DND-41 (cell line): ENCODE data around the gene EML1.

ENCODE experiments used
- ATAC-seq: fragments of 200-7000 bp; cut with Tn5 transposase; 3 replicates; pipeline ENCODE4 v1.9.1; 2021; ENCODE audit warnings: low read depth; ENCODE audit not compliant: insufficient read depth
- DNase-seq: peaks from one replicate; pipeline ENCODE4 v3.0.0-alpha.2; 2020
- H2AFZ ChIP-seq: 2 replicates; pipeline ENCODE4 v1.6.0; 2012; ENCODE audit warnings: low read depth, low read length
- H3K27ac ChIP-seq: 2 replicates; pipeline ENCODE4 v1.5.1; 2012; ENCODE audit warnings: low read length, inconsistent platforms
- H3K27me3 ChIP-seq: fragments of 200-600 bp; sonication (generic); 2 replicates; pipeline ENCODE4 v1.6.0; 2012; ENCODE audit warnings: low read length, mild to moderate bottlenecking, inconsistent platforms; ENCODE audit not compliant: insufficient read depth, poor library complexity
- H3K36me3 ChIP-seq: 2 replicates; pipeline ENCODE4 v1.5.1; 2012; ENCODE audit warnings: low read length, inconsistent platforms; ENCODE audit not compliant: insufficient read depth
- H3K4me1 ChIP-seq: 2 replicates; pipeline ENCODE4 v1.5.1; 2012; ENCODE audit warnings: mild to moderate bottlenecking, low read length; ENCODE audit not compliant: insufficient read depth
- H3K4me2 ChIP-seq: 2 replicates; pipeline ENCODE4 v1.6.0; 2012; ENCODE audit warnings: mild to moderate bottlenecking, moderate library complexity, low read length, inconsistent platforms; ENCODE audit not compliant: insufficient read depth
- H3K4me3 ChIP-seq, 2 experiments: fragments of 200-600 bp in 1 of 2; shearing (Covaris generic) in 1 of 2; 2 replicates each; pipeline ENCODE4 v1.5.1; 2012 to 2016; ENCODE audit warnings: inconsistent platforms in 2 of 2, low read length in 2 of 2, mild to moderate bottlenecking in 2 of 2, low read depth in 1 of 2, moderate library complexity in 1 of 2
- H3K79me2 ChIP-seq: 2 replicates; pipeline ENCODE4 v1.6.0; 2012; ENCODE audit warnings: low read length, inconsistent platforms; ENCODE audit not compliant: insufficient read depth
- H3K9ac ChIP-seq: 2 replicates; pipeline ENCODE4 v1.6.0; 2012; ENCODE audit warnings: low read depth, mild to moderate bottlenecking, inconsistent platforms, low read length, moderate library complexity
- H3K9me3 ChIP-seq: 2 replicates; pipeline ENCODE4 v1.5.1; 2012; ENCODE audit warnings: low read length, moderate library complexity, mild to moderate bottlenecking, inconsistent platforms; ENCODE audit not compliant: insufficient read depth, severe bottlenecking
- H4K20me1 ChIP-seq: 2 replicates; pipeline ENCODE4 v1.6.0; 2012; ENCODE audit warnings: low read length; ENCODE audit not compliant: insufficient read depth
- CTCF ChIP-seq: IDR thresholded peaks from 2 replicates; pipeline ENCODE4 v1.5.1; 2012; ENCODE audit warnings: borderline replicate concordance, low read length, moderate library complexity, mild to moderate bottlenecking; ENCODE audit not compliant: poor library complexity, severe bottlenecking; ENCODE audit errors: extremely low read depth
- EZH2 ChIP-seq: IDR thresholded peaks from 3 replicates; pipeline ENCODE4 v1.6.1; 2012; ENCODE audit warnings: borderline replicate concordance, low read depth, mild to moderate bottlenecking, moderate library complexity, low read length, inconsistent platforms; ENCODE audit not compliant: severe bottlenecking

EML1 gene

GRCh38 chr14:99768381-99768780 lies 24.8 kb upstream of the EML1 start:
- H3K9me3 ChIP-seq, result no peaks in the 10 kb centered on the region
- H3K9ac ChIP-seq, result no peak overlapping the region
- no peak for DNase-seq
- H3K36me3 ChIP-seq, result no peaks in the 10 kb centered on the region
- ATAC-seq, result no peak
- no peak overlapping the region for H2AFZ ChIP-seq
- peaks cover 15% of the 10 kb centered on the region for H3K27me3 ChIP-seq
- H3K4me2 ChIP-seq, result no peak overlapping the region
- H4K20me1 ChIP-seq, result no peaks in the 10 kb centered on the region
- H3K4me3 ChIP-seq, result no peak overlapping the region
- H3K79me2 ChIP-seq, result no peaks in the 10 kb centered on the region
- no peaks in the 10 kb centered on the region for H3K4me1 ChIP-seq
- H3K27ac ChIP-seq, result no peak overlapping the region
- TF ChIP-seq EZH2 (no peak), CTCF (no peak)

GRCh38 chr14:99769123-99769522 lies 24.1 kb upstream of the EML1 start:
- Histone ChIP-seq H3K4me3 (no peak overlapping the region), H3K9ac (no peak overlapping the region), H3K36me3 (no peaks in the 10 kb centered on the region), H3K9me3 (no peaks in the 10 kb centered on the region), H3K27ac (no peak overlapping the region), H2AFZ (no peak overlapping the region), H3K4me1 (no peaks in the 10 kb centered on the region), H4K20me1 (0 out of 2 replicates have a peak, but pooled peaks cover 2% of the 10 kb centered on the region), H3K79me2 (no peaks in the 10 kb centered on the region), H3K27me3 (peaks cover 13% of the 10 kb centered on the region), H3K4me2 (no peak overlapping the region)
- ATAC-seq (no peak), DNase-seq (no peak)
- no peak for TF ChIP-seq EZH2
- no peak for TF ChIP-seq CTCF

- H3K4me3 ChIP-seq, result no peak overlapping the region
- H3K9me3 ChIP-seq, result no peaks in the 10 kb centered on the region
- H3K9ac ChIP-seq, result no peak overlapping the region
- H3K79me2 ChIP-seq, result no peaks in the 10 kb centered on the region
- no peak for DNase-seq
- no peaks in the 10 kb centered on the region for H3K36me3 ChIP-seq
- H3K27ac ChIP-seq, result no peak overlapping the region
- no peak for ATAC-seq
- no peak overlapping the region for H3K4me2 ChIP-seq
- H2AFZ ChIP-seq, result no peak overlapping the region
- H4K20me1 ChIP-seq, result 0 out of 2 replicates have a peak, but pooled peaks cover 3% of the 10 kb centered on the region
- peaks cover 8% of the 10 kb centered on the region for H3K27me3 ChIP-seq
- TF ChIP-seq EZH2, result no peak
- TF ChIP-seq CTCF, result no peak
- no peaks in the 10 kb centered on the region for H3K4me1 ChIP-seq
These were observed 23.4 kb upstream of the EML1 start for GRCh38 chr14:99769799-99770198.
